HG02840 (cell line): ENCODE measurements around the gene CBX4.
"Not testable (repeated sequence)": the region's sequence is repeated elsewhere in the genome, so short reads cannot be mapped to it uniquely, and the experiment has no call there.

ENCODE experiments used
- ATAC-seq: cut with Tn5 transposase; IDR thresholded peaks from one replicate; pipeline ENCODE4 v1.9.1; 2021; ENCODE audit warnings: mild to moderate bottlenecking, moderate library complexity, moderate number of reproducible peaks; ENCODE audit not compliant: unreplicated experiment, low FRiP score

The CBX4 gene

DNA sequence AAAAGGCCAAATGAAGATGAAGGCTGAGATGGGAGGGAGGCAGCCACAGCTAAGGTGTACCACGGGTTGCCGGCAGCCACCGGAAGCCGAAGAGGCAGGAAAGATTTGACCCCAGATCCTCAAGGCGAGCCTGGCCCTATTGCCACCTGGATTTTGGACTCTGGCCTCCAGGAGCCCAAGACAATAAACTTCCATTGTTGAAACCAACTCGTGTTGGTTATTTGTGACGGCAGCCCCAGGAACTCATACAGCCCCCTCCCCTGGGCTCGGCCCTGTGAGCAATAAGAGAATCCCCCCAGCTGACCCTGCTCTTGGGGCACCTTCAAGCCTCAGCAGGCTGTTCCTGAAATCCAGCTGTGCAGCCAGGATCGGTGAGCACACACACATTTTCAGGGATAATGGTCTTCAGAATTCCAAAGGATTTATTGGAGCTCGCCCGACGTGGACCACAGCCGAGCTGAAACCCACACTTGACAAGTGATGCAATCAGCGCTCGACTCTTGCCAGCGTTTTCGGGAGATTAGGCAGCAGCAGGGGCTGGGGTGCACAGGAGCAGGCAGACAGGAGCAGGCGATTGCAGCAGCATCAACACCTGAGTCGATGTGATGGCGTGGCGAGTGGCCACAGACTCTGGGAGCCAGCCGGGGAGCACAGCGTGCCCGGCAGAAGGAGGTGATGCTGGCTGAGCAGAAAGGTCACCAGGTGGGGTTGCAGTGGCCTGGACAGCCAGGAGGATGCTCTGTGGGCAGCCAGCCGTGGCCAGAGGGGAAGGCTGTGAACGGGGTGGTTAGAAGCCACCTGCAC, 22.4 kb upstream of the CBX4 start:
- ATAC-seq, result no peak

DNA sequence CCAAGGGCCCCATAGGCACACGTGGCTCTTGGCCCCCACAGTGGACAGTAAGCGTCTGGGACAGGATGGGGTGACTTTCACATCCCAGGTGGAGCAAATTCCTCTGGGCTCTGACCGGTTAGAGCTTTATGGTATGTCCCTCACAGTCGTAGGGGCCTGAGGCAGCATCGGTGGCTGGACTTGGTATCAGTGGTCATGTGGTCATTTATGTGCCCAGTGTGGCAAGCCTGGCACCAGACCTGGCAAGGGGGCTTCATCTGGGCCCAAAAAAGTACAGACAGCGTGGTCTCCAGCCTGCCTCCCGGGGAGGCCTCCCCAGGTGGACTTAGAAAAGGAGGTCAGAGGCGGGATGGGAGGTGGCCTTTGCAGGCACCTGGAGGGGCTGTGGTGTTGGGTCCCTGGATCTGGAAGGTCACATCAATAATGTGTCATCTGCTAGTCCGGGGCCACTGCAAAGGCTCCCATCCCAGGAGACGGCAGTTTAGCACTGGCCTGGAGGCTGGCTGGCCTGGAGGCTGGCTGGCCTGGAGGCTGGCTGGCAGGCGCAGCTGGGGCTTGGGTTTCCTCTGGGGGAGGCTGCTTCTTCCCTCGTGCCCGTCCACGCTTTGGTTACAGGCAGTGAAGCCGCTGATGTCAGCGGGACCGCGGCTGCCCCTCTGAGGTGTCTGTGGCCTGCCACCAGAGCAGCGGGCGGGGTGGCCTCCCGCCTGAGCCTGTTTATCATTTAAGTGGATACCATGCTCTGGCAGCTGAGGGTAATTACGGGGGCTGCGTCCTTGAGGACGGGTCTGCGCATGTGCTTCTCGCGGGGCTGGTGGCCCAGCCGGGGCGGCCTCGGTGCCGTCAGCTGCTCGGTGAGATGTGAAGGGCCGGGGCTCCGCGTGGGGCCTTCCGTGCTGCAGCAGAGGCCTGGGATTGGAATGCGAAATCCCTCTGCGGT, 20.7 kb upstream of the CBX4 start:
- ATAC-seq, result no peak

- ATAC-seq, result no peak
Observed at GRCh38 chr17:79857095-79857494, 17.9 kb upstream of the CBX4 start.

DNA sequence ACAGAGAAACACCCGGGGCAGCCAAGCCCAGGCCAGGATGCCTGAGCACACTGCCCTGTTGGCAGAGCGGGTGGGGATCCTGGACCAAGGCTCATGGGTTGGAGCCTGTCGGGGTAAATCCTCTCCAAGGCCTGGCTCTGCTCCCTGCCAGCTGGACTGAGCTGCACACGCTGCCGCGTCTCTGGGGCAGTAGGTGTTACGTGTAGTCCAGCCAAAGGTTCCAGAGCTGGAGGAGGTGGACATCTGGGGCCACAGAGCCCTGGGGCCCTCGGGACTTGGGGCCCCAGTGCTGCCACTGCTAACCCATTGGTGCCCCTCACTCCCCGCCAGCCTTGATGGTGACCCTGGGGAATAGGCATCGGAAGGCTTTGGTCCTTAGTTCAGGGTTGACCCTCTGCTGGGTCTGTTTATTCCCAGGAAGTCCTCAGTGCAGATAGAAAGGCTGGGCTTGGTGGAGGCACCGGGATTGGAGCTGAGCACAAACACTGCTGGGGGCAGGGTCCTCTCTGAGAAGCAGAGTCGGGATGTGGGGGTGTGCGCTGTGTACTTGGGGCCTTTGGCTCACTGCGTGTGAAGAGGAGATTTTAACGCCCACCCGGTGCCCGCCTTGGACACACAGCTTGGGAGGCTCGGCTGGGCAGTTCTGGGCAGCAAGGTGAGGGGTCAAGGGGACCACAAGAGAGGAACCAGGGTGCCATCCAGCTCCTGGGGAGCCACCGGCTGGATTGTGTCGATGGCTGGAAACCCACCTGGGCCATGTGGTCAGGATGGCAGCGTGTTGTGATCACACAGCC, 16.3 kb upstream of the CBX4 start:
- no peak for ATAC-seq

- no peak for ATAC-seq
Observed at GRCh38 chr17:79854080-79855060, 15.1 kb upstream of the CBX4 start.

DNA sequence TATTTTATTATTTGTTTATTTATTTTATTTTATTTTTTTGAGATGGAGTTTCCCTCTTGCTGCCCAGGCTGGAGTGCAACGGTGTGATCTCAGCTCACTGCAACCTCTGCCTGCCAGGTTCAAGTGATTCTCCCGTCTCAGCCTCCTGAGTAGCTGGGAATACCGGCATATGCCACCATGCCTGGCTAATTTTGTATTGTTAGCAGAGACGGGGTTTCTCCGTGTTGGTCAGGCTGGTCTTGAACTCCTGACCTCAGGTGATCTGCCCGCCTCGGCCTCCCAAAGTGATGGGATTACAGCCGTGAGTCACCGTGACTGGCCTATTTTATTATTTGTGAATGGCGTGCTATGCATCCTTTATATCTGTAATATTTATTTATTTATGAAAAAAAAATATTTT, 13.9 kb upstream of the CBX4 start:
- ATAC-seq, result not testable (repeated sequence)

GRCh38 chr17:79852748-79853147, 13.5 kb upstream of the CBX4 start:
- no peak for ATAC-seq

DNA sequence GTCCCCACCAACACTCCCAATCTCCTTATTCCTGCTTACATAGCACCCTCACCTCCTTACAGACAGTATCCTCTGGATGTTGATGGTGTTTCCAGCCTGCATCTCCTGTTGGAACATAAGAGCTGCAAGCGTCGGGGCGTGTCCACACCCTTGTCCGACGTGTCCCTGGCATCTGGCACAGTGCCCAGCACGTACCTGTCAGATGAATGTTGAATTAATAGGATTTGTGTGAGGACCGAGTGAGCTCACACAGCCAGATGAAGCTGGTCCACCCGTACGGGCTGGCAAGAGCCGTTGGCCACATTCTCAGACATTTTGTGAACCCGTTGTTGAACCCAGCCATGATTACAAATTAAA, 12.2 kb upstream of the CBX4 start:
- no peak for ATAC-seq

GRCh38 chr17:79850571-79851460, 11.6 kb upstream of the CBX4 start:
- no peak for ATAC-seq

GRCh38 chr17:79849953-79850352, 10.7 kb upstream of the CBX4 start:
- no peak for ATAC-seq

- ATAC-seq, result no peak
Observed at GRCh38 chr17:79848370-79848766, 9.1 kb upstream of the CBX4 start.

DNA sequence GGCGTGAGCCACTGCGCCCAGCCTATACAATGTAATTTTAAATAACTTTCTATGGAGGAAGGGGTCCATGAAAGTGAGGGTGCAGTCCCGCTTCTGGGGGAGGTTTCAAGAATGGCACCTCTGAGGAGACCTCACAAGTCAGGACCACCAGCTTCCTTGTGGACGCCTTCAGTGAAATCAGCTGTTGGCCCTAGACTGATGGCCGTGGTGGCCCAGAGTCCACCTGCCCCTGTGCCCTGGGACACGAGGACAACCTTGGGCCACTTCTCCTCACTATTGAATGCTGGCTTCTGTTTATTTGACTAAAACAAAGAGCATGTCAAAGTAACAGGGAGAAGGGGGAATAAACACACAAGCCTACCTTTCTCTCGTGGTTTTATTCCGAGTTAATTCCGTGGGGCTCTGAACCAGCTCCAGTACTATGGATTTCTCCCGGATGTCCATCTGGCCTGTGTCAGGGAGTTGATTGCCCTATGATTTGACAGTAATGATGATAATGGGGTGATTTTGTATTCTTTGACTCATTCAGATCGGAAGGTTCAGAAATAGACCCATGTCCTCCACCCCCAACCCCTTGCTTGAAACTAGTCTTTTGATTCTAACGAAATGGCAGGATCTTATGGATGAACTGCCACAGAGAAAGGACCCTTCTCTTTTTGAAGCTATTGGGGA, 8.6 kb upstream of the CBX4 start:
- ATAC-seq, result no peak

- no peak for ATAC-seq
Observed at GRCh38 chr17:79845601-79845949, 6.3 kb upstream of the CBX4 start.

DNA sequence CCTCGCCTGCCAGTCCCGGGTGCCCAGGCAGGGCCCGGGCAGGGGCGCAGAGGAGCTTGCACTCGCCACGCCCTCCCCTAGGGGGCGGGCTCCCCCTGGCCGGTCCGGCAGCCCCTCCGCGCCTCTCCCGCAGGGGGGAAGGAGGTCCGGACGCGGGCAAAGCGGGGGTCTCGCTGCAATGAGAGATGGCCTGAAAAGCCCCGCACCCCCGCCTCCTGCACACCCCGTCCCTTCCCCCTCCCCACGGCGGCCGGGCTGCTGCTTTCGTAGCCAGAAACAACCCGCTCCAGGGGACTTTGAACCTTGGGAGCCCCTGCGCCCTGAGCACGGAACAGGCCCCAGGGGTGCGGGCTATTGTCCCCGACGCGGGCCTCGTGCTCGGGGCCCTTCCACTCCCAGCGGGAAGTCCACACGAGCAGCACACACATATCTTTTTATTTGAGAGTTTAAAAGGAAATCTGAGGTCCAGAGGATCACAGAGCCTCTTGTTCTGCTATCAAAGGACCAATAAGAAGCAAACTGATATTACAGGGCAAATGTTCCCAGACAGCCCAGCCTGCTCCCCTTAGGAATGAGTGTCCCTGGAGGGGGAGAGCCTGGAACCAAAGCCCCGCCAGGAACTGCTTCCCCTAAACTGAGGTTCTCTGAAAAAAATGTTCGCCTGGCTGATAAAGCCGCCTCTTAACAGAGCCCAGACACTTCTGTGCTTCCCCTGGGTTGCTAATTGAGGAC, 5.8 kb upstream of the CBX4 start:
- ATAC-seq, result no peak

- ATAC-seq, result no peak
Observed at GRCh38 chr17:79843816-79844800, 4.9 kb upstream of the CBX4 start.

DNA sequence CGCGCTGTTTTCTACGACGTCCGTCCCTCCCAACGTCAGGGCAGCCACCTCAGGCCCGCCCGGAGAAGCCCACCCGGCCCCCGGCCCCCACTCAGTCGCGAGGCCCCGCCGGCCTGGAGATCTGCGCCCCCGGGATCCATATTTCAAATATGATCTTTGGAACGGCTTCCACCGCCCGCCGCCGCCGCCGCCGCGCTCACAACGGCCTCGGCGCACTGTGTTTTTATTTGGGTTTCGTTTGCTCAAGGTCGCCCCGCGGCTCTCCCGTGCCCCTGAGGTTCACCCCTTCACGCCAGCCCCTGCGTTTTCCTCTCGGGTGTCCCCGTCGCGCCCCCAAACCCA, 4.2 kb upstream of the CBX4 start:
- ATAC-seq, result no peak
